ENCODE data around the gene NISCH.

GRCh38 chr3:52516509-52517195, 61.2 kb downstream of the NISCH start:
- TF ChIP-seq CTCF (IDR thresholded peaks at IDR 0.05) (no peak), HMGXB4 (CRISPR knock-in tag; IDR thresholded peaks at IDR 0.05) (no peak), ATF2 (CRISPR knock-in tag; IDR thresholded peaks at IDR 0.05; ENCODE audit: borderline replicate concordance, low read depth) (no peak), USF2 (CRISPR knock-in tag; IDR thresholded peaks at IDR 0.05) (no peak)
